ENCODE measurements around the gene ZNF483. TPM values are rescaled to one million over a fixed set of nuclear protein-coding genes. Genes with fewer than 3 reads are reported as not detected.
"Not testable (repeated sequence)": the region's sequence is repeated elsewhere in the genome, so short reads cannot be mapped to it uniquely, and the experiment has no call there.

The ZNF483 gene
- total RNA-seq, 1 donor from 2014 or later: 12.2 TPM

- Mint-ChIP-seq H3K9me3 (no peaks in the 10 kb centered on the region), H3K36me3 (no peaks in the 10 kb centered on the region), H3K4me1 (peaks cover 1% of the 10 kb centered on the region), H3K27me3 (ENCODE audit: low read depth) (peaks cover 2% of the 10 kb centered on the region), H3K4me3 (no peak overlapping the region), H3K27ac (no peak overlapping the region)
- no peak for TF ChIP-seq CTCF (IDR thresholded peaks at IDR 0.05; ENCODE audit: unreplicated experiment)
- no peak for DNase-seq (ENCODE audit: low spot score in 2 of 2, unreplicated experiment in 2 of 2)
Observed at GRCh38 chr9:111605041-111605559, 80.1 kb downstream of the ZNF483 start.

- H3K27me3 Mint-ChIP-seq (ENCODE audit: low read depth): peaks cover 7% of the 10 kb centered on the region
- no peak for DNase-seq (ENCODE audit: low spot score in 2 of 2, unreplicated experiment in 2 of 2)
- H3K4me1 Mint-ChIP-seq: peaks cover 4% of the 10 kb centered on the region
- H3K9me3 Mint-ChIP-seq: no peaks in the 10 kb centered on the region
- no peak for TF ChIP-seq CTCF (IDR thresholded peaks at IDR 0.05; ENCODE audit: unreplicated experiment)
- no peak overlapping the region for H3K27ac Mint-ChIP-seq
- H3K36me3 Mint-ChIP-seq: no peaks in the 10 kb centered on the region
- H3K4me3 Mint-ChIP-seq: no peak overlapping the region
Observed at GRCh38 chr9:111610149-111610548, 85.2 kb downstream of the ZNF483 start.

- Mint-ChIP-seq H3K4me3 (no peak overlapping the region), H3K27ac (no peak overlapping the region), H3K27me3 (ENCODE audit: low read depth) (peaks cover 7% of the 10 kb centered on the region)
Observed at GRCh38 chr9:111610845-111611244, 85.9 kb downstream of the ZNF483 start.

DNA sequence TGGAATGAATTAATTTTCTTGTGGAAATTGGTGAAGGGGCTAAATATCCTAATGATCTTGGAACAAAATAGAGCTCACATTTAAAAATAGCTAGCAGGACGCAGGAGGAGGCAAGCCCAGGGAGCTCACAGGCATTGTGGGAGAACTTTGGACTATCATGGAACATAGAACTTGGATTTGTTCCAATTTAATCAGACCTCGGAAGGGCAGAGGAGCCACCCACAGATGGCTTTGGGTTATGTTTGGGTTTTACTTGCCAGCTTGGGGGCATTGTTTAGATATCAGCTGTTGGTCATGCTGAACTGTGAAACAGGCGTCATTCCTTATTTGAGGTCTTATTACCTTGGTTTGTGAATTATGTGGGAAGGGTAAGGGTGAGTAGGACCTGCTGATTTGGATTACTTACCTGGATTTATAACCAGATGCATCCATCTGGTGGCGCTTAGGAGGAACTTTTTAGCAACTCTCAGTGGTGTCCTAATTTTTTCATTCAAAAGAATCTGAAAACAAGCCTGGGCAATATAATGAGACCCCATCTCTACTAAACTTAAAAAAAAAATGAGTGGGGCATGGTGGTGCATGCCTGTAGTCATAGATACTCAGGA, 88.6 kb downstream of the ZNF483 start:
- Mint-ChIP-seq H3K4me3 (no peak overlapping the region), H3K9me3 (no peaks in the 10 kb centered on the region), H3K27ac (no peak overlapping the region), H3K27me3 (ENCODE audit: low read depth) (peaks cover 7% of the 10 kb centered on the region), H3K36me3 (no peaks in the 10 kb centered on the region), H3K4me1 (peaks cover 4% of the 10 kb centered on the region)
- DNase-seq (ENCODE audit: low spot score in 2 of 2, unreplicated experiment in 2 of 2): no peak
- no peak for TF ChIP-seq CTCF (IDR thresholded peaks at IDR 0.05; ENCODE audit: unreplicated experiment)

More at GRCh38 chr9:111610845-111611244, 85.9 kb downstream of the ZNF483 start:
- no peak for TF ChIP-seq CTCF (IDR thresholded peaks at IDR 0.05; ENCODE audit: unreplicated experiment)
- Mint-ChIP-seq H3K4me1 (peaks cover 4% of the 10 kb centered on the region), H3K9me3 (no peaks in the 10 kb centered on the region), H3K36me3 (no peaks in the 10 kb centered on the region)
- DNase-seq (ENCODE audit: low spot score in 2 of 2, unreplicated experiment in 2 of 2): no peak

DNA sequence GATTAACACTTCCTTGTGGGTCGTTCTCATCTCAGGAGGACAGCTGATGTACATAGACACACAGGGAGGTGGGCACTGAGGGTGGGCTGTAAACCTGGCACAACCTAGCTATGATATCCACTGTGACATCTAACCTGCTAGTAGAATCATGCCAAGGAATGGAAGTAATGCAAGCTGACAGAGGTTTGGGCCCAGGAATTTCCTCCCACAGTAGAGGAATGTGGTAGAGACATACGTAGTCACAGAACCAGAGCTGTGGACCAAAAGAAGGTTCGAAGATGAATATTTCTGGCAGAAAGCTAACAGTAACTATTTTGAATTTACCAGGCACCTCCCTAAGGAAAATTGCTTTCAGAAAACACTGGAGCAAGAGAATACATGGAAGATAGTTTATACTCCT, 90.9 kb downstream of the ZNF483 start:
- DNase-seq (ENCODE audit: low spot score in 2 of 2, unreplicated experiment in 2 of 2): no peak
- peaks cover 5% of the 10 kb centered on the region for H3K27me3 Mint-ChIP-seq (ENCODE audit: low read depth)
- H3K4me1 Mint-ChIP-seq: peaks cover 2% of the 10 kb centered on the region
- H3K36me3 Mint-ChIP-seq: no peaks in the 10 kb centered on the region
- TF ChIP-seq CTCF (IDR thresholded peaks at IDR 0.05; ENCODE audit: unreplicated experiment): no peak
- no peaks in the 10 kb centered on the region for H3K9me3 Mint-ChIP-seq
- no peak overlapping the region for H3K4me3 Mint-ChIP-seq
- H3K27ac Mint-ChIP-seq: no peak overlapping the region

GRCh38 chr9:111617349-111617748, 92.4 kb downstream of the ZNF483 start:
- H3K4me3 Mint-ChIP-seq; H3K27me3 Mint-ChIP-seq (ENCODE audit: low read depth); H3K36me3 Mint-ChIP-seq; H3K9me3 Mint-ChIP-seq; DNase-seq (ENCODE audit: low spot score in 2 of 2, unreplicated experiment in 2 of 2); H3K27ac Mint-ChIP-seq; H3K4me1 Mint-ChIP-seq: not testable (repeated sequence)

Data from mesothelial cell of epicardium (in vitro differentiated cells).